Neural progenitor cell (in vitro differentiated cells): Measurements from ENCODE around the gene NBEA.

Experiments
- EZH2 ChIP-seq: fragments of 200-600 bp; sonication (generic); IDR thresholded peaks from 2 replicates; pipeline ENCODE4 v1.6.1; 2017; ENCODE audit warnings: antibody characterized with exemption, mild to moderate bottlenecking, moderate library complexity
- TF ChIP-seq, protein P1 (sequence below): fragments of 200-600 bp; sonication (generic); IDR thresholded peaks from 2 replicates; pipeline ENCODE4 v1.5.1; 2017; ENCODE audit warnings: antibody characterized with exemption, mild to moderate bottlenecking

DNA sequence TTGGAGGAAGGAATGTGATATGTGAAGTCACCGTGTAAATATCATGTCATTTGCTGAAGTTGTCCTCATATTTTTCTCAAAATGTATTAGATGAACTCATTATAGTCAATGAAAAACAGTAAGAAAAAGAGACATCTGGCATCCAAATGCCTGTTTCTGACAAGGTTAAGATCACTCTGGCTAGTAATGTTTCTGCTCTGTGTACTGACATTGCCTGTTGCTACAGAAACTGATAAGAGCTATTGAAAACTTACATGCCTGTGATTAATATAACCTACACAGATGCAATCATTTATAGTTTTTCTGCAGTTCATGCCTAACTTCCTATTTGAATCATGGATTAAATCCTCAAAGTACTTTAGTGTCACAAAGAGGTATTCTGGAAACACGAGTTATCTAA is 249.8 kb downstream of the NBEA start:
- TF ChIP-seq, protein P1, sequence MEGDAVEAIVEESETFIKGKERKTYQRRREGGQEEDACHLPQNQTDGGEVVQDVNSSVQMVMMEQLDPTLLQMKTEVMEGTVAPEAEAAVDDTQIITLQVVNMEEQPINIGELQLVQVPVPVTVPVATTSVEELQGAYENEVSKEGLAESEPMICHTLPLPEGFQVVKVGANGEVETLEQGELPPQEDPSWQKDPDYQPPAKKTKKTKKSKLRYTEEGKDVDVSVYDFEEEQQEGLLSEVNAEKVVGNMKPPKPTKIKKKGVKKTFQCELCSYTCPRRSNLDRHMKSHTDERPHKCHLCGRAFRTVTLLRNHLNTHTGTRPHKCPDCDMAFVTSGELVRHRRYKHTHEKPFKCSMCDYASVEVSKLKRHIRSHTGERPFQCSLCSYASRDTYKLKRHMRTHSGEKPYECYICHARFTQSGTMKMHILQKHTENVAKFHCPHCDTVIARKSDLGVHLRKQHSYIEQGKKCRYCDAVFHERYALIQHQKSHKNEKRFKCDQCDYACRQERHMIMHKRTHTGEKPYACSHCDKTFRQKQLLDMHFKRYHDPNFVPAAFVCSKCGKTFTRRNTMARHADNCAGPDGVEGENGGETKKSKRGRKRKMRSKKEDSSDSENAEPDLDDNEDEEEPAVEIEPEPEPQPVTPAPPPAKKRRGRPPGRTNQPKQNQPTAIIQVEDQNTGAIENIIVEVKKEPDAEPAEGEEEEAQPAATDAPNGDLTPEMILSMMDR, result no peak
- TF ChIP-seq EZH2, result no peak
